NCI-H2029 treated with DMSO at 0.1 percent for 48 hours (cell line): ENCODE measurements around the gene OVCH2.

Experiments used
- DNase-seq: peaks from one replicate; lab custom pipeline; 2025; lab: John Stamatoyannopoulos, UW

OVCH2 gene

GRCh38 chr11:7639643-7640025 lies 66.6 kb downstream of the OVCH2 start:
- no peak for DNase-seq
